ENCODE results near the gene AMPD2. TPM values are rescaled to one million over a fixed set of nuclear protein-coding genes. Genes with fewer than 3 reads are reported as not detected.

AMPD2 gene
- total RNA-seq, 1 experiment from 2014 or later, result 69.9 TPM

- Histone ChIP-seq H3K27me3 (ENCODE audit: insufficient read depth, low read length) (no peaks in the 10 kb centered on the region), H3K36me3 (ENCODE audit: control insufficient read depth in 1 of 2, insufficient read depth in 2 of 2, low read length in 2 of 2) (peaks cover 3 to 16% of the 10 kb centered on the region in 2 experiments; a peak in 3 of 4 replicates), H3K9me2 (ENCODE audit: insufficient read depth) (no peaks in the 10 kb centered on the region), H2AFZ (ENCODE audit: low read depth, low read length, poor library complexity, severe bottlenecking) (no peak overlapping the region), H4K20me1 (ENCODE audit: insufficient read depth) (no peaks in the 10 kb centered on the region), H3K9ac (ENCODE audit: low read length) (no peak overlapping the region), H3K4me2 (ENCODE audit: low read length) (no peak overlapping the region), H3K79me2 (ENCODE audit: insufficient read depth, low read length) (peaks cover 40% of the 10 kb centered on the region), H3K4me1 (ENCODE audit: control insufficient read depth in 1 of 2, insufficient read depth in 2 of 2, low read length in 2 of 2) (peaks cover 13 to 20% of the 10 kb centered on the region in 2 experiments; a peak in 2 of 4 replicates), H3K9me3 (ENCODE audit: control insufficient read depth in 1 of 2, insufficient read depth in 1 of 2, low read depth in 1 of 2, low read length in 2 of 2) (no peaks in the 10 kb centered on the region), H3K27ac (ENCODE audit: low read depth, low read length) (no peak overlapping the region), H3K4me3 (replicated peaks in 1 of 2; ENCODE audit: low read depth in 1 of 2, low read length in 2 of 2) (no peak overlapping the region)
- TF ChIP-seq ZBTB33 (IDR thresholded peaks at IDR 0.05; ENCODE audit: extremely low read depth, insufficient replicate concordance, low read length) (no peak), SIN3A (IDR thresholded peaks at IDR 0.05; ENCODE audit: low read depth) (no peak), TCF7L2 (IDR thresholded peaks at IDR 0.05; ENCODE audit: borderline replicate concordance, extremely low read depth, insufficient read depth, insufficient read length) (no peak), REST (IDR thresholded peaks at IDR 0.05; ENCODE audit: low read depth) (no peak), ZNF274 (IDR thresholded peaks at IDR 0.05; ENCODE audit: low read depth, low read length) (no peak), POLR2AphosphoS5 (IDR thresholded peaks at IDR 0.05; ENCODE audit: low read depth, low read length) (no peak), ELF1 (IDR thresholded peaks at IDR 0.05; ENCODE audit: borderline replicate concordance, low read depth) (no peak), CEBPB (IDR thresholded peaks at IDR 0.05; ENCODE audit: low read depth) (no peak), SRF (IDR thresholded peaks at IDR 0.05; ENCODE audit: low read depth) (no peak)
- no peak for DNase-seq (ENCODE audit: low read depth, low spot score)
- intact Hi-C loops (cut with micrococcal nuclease), result no loop called here
- no peak for ATAC-seq
- ChIA-PET POLR2A (no interaction called here), CTCF (interaction anchor here (0.9 to 1.0 kb wide), 2 partner anchors 24 to 78 kb away, joined by 3 read pairs; partner anchors contain the start of gene GNAI3), RAD21 (ENCODE audit: low non-redundant PET in 1 of 2, low total read pairs in 2 of 2, uncharacterized antibody in 2 of 2, unreplicated experiment in 2 of 2) (no interaction called here)
- no TSS peak for BruUV-seq (replicated peaks)
These were observed 6.2 kb downstream of the AMPD2 start for GRCh38 chr1:109625601-109626560.
